Measurements from ENCODE around the gene GPR17. TPM values are rescaled to one million over a fixed set of nuclear protein-coding genes. Genes with fewer than 3 reads are reported as not detected.

The GPR17 gene
- total RNA-seq, 1 experiment from 2014 or later, result 0.35 TPM

DNA sequence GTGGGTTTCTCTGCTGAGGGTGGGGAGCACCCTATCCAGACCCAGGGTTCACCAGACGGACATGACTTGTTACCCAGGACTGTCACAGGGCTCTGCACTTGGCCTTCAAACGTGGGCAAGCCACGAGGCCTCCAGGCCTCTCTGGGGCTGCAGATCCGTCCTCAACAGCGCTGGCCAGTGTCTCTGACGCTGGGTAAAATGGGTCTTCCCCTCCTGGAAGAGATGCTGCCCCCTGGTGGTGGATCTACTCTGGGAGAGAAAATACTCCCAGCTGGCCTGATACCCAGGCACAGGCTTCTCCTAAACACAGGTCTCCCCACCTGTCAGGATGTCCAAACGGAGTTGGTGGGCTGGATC, 3.7 kb downstream of the GPR17 start:
- Histone ChIP-seq H3T11ph (ENCODE audit: low read length) (no peak overlapping the region), H3K9ac (ENCODE audit: extremely low read depth, insufficient read length, low read length) (no peak overlapping the region), H2BK15ac (ENCODE audit: low read depth, low read length) (no peak overlapping the region), H3K14ac (ENCODE audit: insufficient read depth, low read length) (no peak overlapping the region), H3K27ac (ENCODE audit: insufficient read length, low read depth, low read length) (no peak overlapping the region), H3K4me1 (ENCODE audit: insufficient read depth, low read length) (no peaks in the 10 kb centered on the region), H4K91ac (ENCODE audit: insufficient read length, low read depth, low read length) (no peak overlapping the region), H3K79me2 (ENCODE audit: insufficient read depth, low read length) (no peaks in the 10 kb centered on the region), H3K27me3 (ENCODE audit: insufficient read depth, low read length) (no peaks in the 10 kb centered on the region), H3K4ac (ENCODE audit: low read depth, low read length) (no peak overlapping the region), H2BK12ac (ENCODE audit: insufficient read length, low read depth, low read length) (no peak overlapping the region), H4K5ac (ENCODE audit: insufficient read length, low read depth, low read length) (no peak overlapping the region), H3K18ac (ENCODE audit: insufficient read length, low read depth, low read length) (no peak overlapping the region), H2BK5ac (ENCODE audit: insufficient read length, low read length) (no peak overlapping the region), H4K8ac (replicated peaks; ENCODE audit: insufficient read length, low read depth, low read length) (no peak overlapping the region), H3K4me2 (ENCODE audit: insufficient read depth, insufficient read length, low read length) (no peak overlapping the region), H2AFZ (ENCODE audit: low read length) (no peak overlapping the region), H3K56ac (ENCODE audit: insufficient read length, low read depth, low read length) (no peak overlapping the region), H2BK120ac (ENCODE audit: low read depth, low read length, poor library complexity, severe bottlenecking) (no peak overlapping the region), H4K20me1 (ENCODE audit: control insufficient read depth, insufficient read depth, insufficient read length) (no peaks in the 10 kb centered on the region), H3K79me1 (ENCODE audit: insufficient read depth, low read depth, low read length, poor library complexity, severe bottlenecking) (no peaks in the 10 kb centered on the region), H3K23ac (ENCODE audit: insufficient read length, low read depth, low read length) (no peak overlapping the region), H2BK20ac (ENCODE audit: low read depth, low read length, poor library complexity, severe bottlenecking) (no peak overlapping the region), H3K23me2 (ENCODE audit: insufficient read length, low read depth, low read length, poor library complexity, severe bottlenecking) (peaks cover 4% of the 10 kb centered on the region), H2AK5ac (ENCODE audit: insufficient read length, low read length) (no peak overlapping the region), H3K9me3 (ENCODE audit: control insufficient read depth, low read depth, low read length) (no peaks in the 10 kb centered on the region)
- Mint-ChIP-seq H3K9me3 (no peaks in the 10 kb centered on the region), H3K36me3 (ENCODE audit: insufficient read depth in 1 of 3, low read depth in 3 of 3) (no peaks in the 10 kb centered on the region), H3K4me1 (peaks cover 10 to 16% of the 10 kb centered on the region in 2 experiments), H3K27me3 (ENCODE audit: low read depth) (peaks cover 8% of the 10 kb centered on the region), H3K4me3 (no peak overlapping the region), H3K27ac (no peak overlapping the region; a peak in 1 of 7 replicates)
- TF ChIP-seq, protein P1, sequence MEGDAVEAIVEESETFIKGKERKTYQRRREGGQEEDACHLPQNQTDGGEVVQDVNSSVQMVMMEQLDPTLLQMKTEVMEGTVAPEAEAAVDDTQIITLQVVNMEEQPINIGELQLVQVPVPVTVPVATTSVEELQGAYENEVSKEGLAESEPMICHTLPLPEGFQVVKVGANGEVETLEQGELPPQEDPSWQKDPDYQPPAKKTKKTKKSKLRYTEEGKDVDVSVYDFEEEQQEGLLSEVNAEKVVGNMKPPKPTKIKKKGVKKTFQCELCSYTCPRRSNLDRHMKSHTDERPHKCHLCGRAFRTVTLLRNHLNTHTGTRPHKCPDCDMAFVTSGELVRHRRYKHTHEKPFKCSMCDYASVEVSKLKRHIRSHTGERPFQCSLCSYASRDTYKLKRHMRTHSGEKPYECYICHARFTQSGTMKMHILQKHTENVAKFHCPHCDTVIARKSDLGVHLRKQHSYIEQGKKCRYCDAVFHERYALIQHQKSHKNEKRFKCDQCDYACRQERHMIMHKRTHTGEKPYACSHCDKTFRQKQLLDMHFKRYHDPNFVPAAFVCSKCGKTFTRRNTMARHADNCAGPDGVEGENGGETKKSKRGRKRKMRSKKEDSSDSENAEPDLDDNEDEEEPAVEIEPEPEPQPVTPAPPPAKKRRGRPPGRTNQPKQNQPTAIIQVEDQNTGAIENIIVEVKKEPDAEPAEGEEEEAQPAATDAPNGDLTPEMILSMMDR (conservative IDR thresholded peaks at IDR 0.05), result peak; percentile 87
- WGBS (ENCODE audit: extremely low coverage, insufficient read length, low lambda C conversion rate), result no CpG with 5 or more reads among the region's 7 CpGs
- DNase-seq, result peak; percentile 87

Measured in H9 (cell line).